HCT116 (cell line): ENCODE data around the gene SYNDIG1. TPM values are rescaled to one million over a fixed set of nuclear protein-coding genes. Genes with fewer than 3 reads are reported as not detected.

Experiments used
- ATAC-seq: fragments of 200-7000 bp; cut with Tn5 transposase; 2 replicates; pipeline ENCODE4 v1.9.1; 2020; ENCODE audit warnings: mild to moderate bottlenecking, moderate library complexity
- BruUV-seq: library from RNA; stranded (reverse); fragments of 400-500 nt; replicated peaks from 2 replicates; lab custom pipeline; 2021; lab: Mats Ljungman, UMichigan
- CTCF ChIA-PET: fragments of 300-600 bp; sonication (Branson Sonifier 250); formaldehyde crosslinking; loops from one replicate; lab custom pipeline; 2021; ENCODE audit warnings: antibody characterized with exemption; lab: Charles Lee
- POLR2A ChIA-PET: fragments of 300-600, 350-600 bp; sonication (Branson Sonifier 250); formaldehyde crosslinking; loops from one replicate; lab custom pipeline; 2021; ENCODE audit warnings: antibody characterized with exemption; lab: Charles Lee
- RAD21 ChIA-PET, 2 experiments: fragments of 300-600 bp; sonication (Branson Sonifier 250); formaldehyde crosslinking; loops; one replicate each; lab custom pipeline; 2023; ENCODE audit warnings: low total read pairs in 2 of 2; ENCODE audit not compliant: uncharacterized antibody in 2 of 2, unreplicated experiment in 2 of 2, low non-redundant PET in 1 of 2; lab: Charles Lee
- DNase-seq: peaks from one replicate; pipeline ENCODE4 v3.0.0-alpha.2; 2010; ENCODE audit warnings: low read depth, low spot score
- H2AFZ ChIP-seq: fragments of 200-600 bp; shearing (Covaris generic), sonication (generic); 2 replicates; pipeline ENCODE4 v1.6.1; 2017; ENCODE audit warnings: low read depth, mixed run types, mixed read lengths, antibody characterized with exemption, low read length; ENCODE audit not compliant: poor library complexity, severe bottlenecking
- H3K27ac ChIP-seq: 2 replicates; pipeline ENCODE4 v1.5.1; 2012; ENCODE audit warnings: low read depth, low read length
- H3K27me3 ChIP-seq: fragments of 200-600 bp; sonication (generic); 2 replicates; pipeline ENCODE4 v1.6.1; 2016; ENCODE audit warnings: mixed run types, low read length, mixed read lengths; ENCODE audit not compliant: insufficient read depth
- H3K36me3 ChIP-seq, 2 experiments: fragments of 200-500 bp in 1 of 2; fragments of 200-600 bp in 1 of 2; sonication (Bioruptor generic) in 1 of 2; sonication (generic) in 1 of 2; 2 replicates each; pipeline versions ENCODE4 v1.5.1 to v1.6.1; 2014 to 2016; ENCODE audit warnings: low read length in 2 of 2, inconsistent platforms in 1 of 2, mixed read lengths in 1 of 2, mixed run types in 1 of 2; ENCODE audit not compliant: insufficient read depth in 2 of 2, control insufficient read depth in 1 of 2
- H3K4me1 ChIP-seq, 2 experiments: fragments of 200-600 bp in 1 of 2; sonication (generic) in 1 of 2; 2 replicates each; pipeline versions ENCODE4 v1.5.1 to v1.6.1; 2012 to 2017; ENCODE audit warnings: low read length in 2 of 2, inconsistent platforms in 1 of 2, mild to moderate bottlenecking in 1 of 2, mixed read lengths in 1 of 2, mixed run types in 1 of 2, moderate library complexity in 1 of 2; ENCODE audit not compliant: insufficient read depth in 2 of 2, control insufficient read depth in 1 of 2
- H3K4me2 ChIP-seq: fragments of 200-600 bp; sonication (generic); 2 replicates; pipeline ENCODE4 v1.6.1; 2017; ENCODE audit warnings: mixed run types, low read length, mixed read lengths
- H3K4me3 ChIP-seq, 2 experiments: fragments of 200-600 bp in 1 of 2; sonication (generic) in 1 of 2; replicated peaks in 1 of 2; 2 replicates each; pipeline ENCODE4 v1.5.1; 2011 to 2016; ENCODE audit warnings: low read length in 2 of 2, control low read depth in 1 of 2, low read depth in 1 of 2, mild to moderate bottlenecking in 1 of 2, mixed read lengths in 1 of 2, mixed run types in 1 of 2
- H3K79me2 ChIP-seq: fragments of 200-600 bp; sonication (generic); 2 replicates; pipeline ENCODE4 v1.6.1; 2017; ENCODE audit warnings: mild to moderate bottlenecking, mixed run types, low read length, moderate library complexity, mixed read lengths; ENCODE audit not compliant: insufficient read depth
- H3K9ac ChIP-seq: fragments of 200-600 bp; sonication (generic); 2 replicates; pipeline ENCODE4 v1.6.1; 2016; ENCODE audit warnings: low read length, mixed read lengths
- H3K9me2 ChIP-seq: fragments of 200-600 bp; sonication (generic), shearing (Covaris generic); 2 replicates; pipeline ENCODE4 v1.6.1; 2017; ENCODE audit warnings: mixed run types, mild to moderate bottlenecking, moderate library complexity; ENCODE audit not compliant: insufficient read depth
- H3K9me3 ChIP-seq, 2 experiments: fragments of 200-500 bp in 1 of 2; fragments of 200-600 bp in 1 of 2; sonication (Bioruptor generic) in 1 of 2; sonication (generic) in 1 of 2; 2 replicates each; pipeline ENCODE4 v1.6.1; 2014 to 2017; ENCODE audit warnings: low read length in 2 of 2, mixed read lengths in 2 of 2, inconsistent platforms in 1 of 2, low read depth in 1 of 2, mild to moderate bottlenecking in 1 of 2, mixed run types in 1 of 2, moderate library complexity in 1 of 2; ENCODE audit not compliant: control insufficient read depth in 1 of 2, insufficient read depth in 1 of 2
- H4K20me1 ChIP-seq: fragments of 200-600 bp; sonication (generic), shearing (Covaris generic); 2 replicates; pipeline ENCODE4 v1.6.1; 2017; ENCODE audit warnings: mixed run types, mild to moderate bottlenecking, moderate library complexity; ENCODE audit not compliant: insufficient read depth
- CBX3 ChIP-seq: IDR thresholded peaks from 2 replicates; pipeline ENCODE4 v1.6.1; 2012; ENCODE audit warnings: low read depth
- CEBPB ChIP-seq: IDR thresholded peaks from 2 replicates; pipeline ENCODE4 v1.6.1; 2012; ENCODE audit warnings: low read depth
- EGR1 ChIP-seq: IDR thresholded peaks from 2 replicates; pipeline ENCODE4 v1.6.1; 2012; ENCODE audit warnings: low read depth
- EZH2 ChIP-seq: fragments of 200-600 bp; sonication (generic); IDR thresholded peaks from 2 replicates; pipeline ENCODE4 v1.6.1; 2017; ENCODE audit warnings: antibody characterized with exemption, mixed run types
- JUND ChIP-seq: IDR thresholded peaks from 2 replicates; pipeline ENCODE4 v1.6.1; 2012
- SP1 ChIP-seq: IDR thresholded peaks from 2 replicates; pipeline ENCODE4 v1.6.1; 2012; ENCODE audit warnings: low read depth
- SRF ChIP-seq: IDR thresholded peaks from 2 replicates; pipeline ENCODE4 v1.6.1; 2012; ENCODE audit warnings: low read depth
- ZNF274 ChIP-seq: fragments of 200-500 bp; sonication (Bioruptor generic); IDR thresholded peaks from 2 replicates; pipeline ENCODE4 v1.6.1; 2014; ENCODE audit warnings: mild to moderate bottlenecking, low read depth, low read length, inconsistent platforms
- intact Hi-C: fragments of 100-400 bp; cut with micrococcal nuclease; formaldehyde crosslinking; loops from 2 replicates; pipeline ENCODE4 v1.10.0; 2022
- total RNA-seq: library from RNA; stranded (reverse); gene quantifications from one replicate; pipeline ENCODE4 v1.2.1, GENCODE V29; 2021; ENCODE audit not compliant: unreplicated experiment
- TF ChIP-seq, protein P1 (sequence below), 3 experiments: fragments of 200-600 bp in 1 of 3; sonication (generic) in 1 of 3; IDR thresholded peaks in 2 of 3; conservative IDR thresholded peaks in 1 of 3; 2 replicates each; pipeline ENCODE4 v1.5.1; 2012 to 2017; ENCODE audit warnings: low read depth in 2 of 3, low read length in 2 of 3, antibody characterized with exemption in 1 of 3, borderline replicate concordance in 1 of 3, control low read depth in 1 of 3, mild to moderate bottlenecking in 1 of 3, mixed read lengths in 1 of 3, mixed run types in 1 of 3, moderate library complexity in 1 of 3; ENCODE audit not compliant: insufficient read depth in 1 of 3
- TF ChIP-seq, protein P2 (sequence below): IDR thresholded peaks from 2 replicates; pipeline ENCODE4 v1.6.1; 2011; ENCODE audit warnings: mild to moderate bottlenecking, low read length, moderate library complexity; ENCODE audit not compliant: insufficient replicate concordance; ENCODE audit errors: extremely low read depth

The SYNDIG1 gene
- total RNA-seq, 1 experiment from 2014 or later = not detected

DNA sequence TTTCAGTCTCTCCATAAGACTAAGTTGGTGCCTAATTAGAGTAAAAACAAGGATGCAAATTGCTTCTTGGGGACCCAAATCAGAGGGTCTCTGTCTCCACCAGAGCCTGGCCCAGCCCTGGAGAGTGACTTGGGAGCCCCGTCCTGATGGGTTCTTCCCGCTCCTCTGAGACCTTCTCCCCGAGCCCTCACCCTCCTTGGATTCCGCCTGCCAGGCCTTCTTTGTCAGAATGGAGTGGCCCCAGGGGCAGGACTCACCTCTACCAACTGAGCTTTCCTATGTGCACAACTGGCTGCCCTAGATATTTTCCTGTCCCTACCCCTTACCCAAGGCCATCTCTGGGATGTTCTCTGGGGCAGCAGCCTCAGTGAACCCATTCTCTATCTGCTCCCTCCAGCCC is 9.7 kb downstream of the SYNDIG1 start:
- H3K4me3 ChIP-seq = no peak overlapping the region
- H3K4me1 ChIP-seq = no peaks in the 10 kb centered on the region
- H2AFZ ChIP-seq = no peak overlapping the region
- BruUV-seq = no TSS peak
- ChIA-PET POLR2A (no interaction called here), RAD21 (no interaction called here), CTCF (no interaction called here)
- no peaks in the 10 kb centered on the region; the same call in 1 of the 2 replicates for H4K20me1 ChIP-seq
- no peak overlapping the region for H3K27ac ChIP-seq
- no peaks in the 10 kb centered on the region for H3K9me2 ChIP-seq
- no peaks in the 10 kb centered on the region for H3K36me3 ChIP-seq
- H3K4me2 ChIP-seq = no peak overlapping the region
- intact Hi-C loops = no loop called here
- no peaks in the 10 kb centered on the region for H3K79me2 ChIP-seq
- H3K27me3 ChIP-seq = peaks cover 11% of the 10 kb centered on the region; the same call in 1 of the 2 replicates
- no peak overlapping the region for H3K9ac ChIP-seq
- no peak for TF ChIP-seq CBX3
- no peak for TF ChIP-seq EZH2
- TF ChIP-seq EGR1 = no peak
- TF ChIP-seq CEBPB = no peak
- TF ChIP-seq SRF = no peak
- TF ChIP-seq ZNF274 = no peak
- TF ChIP-seq, protein P1, sequence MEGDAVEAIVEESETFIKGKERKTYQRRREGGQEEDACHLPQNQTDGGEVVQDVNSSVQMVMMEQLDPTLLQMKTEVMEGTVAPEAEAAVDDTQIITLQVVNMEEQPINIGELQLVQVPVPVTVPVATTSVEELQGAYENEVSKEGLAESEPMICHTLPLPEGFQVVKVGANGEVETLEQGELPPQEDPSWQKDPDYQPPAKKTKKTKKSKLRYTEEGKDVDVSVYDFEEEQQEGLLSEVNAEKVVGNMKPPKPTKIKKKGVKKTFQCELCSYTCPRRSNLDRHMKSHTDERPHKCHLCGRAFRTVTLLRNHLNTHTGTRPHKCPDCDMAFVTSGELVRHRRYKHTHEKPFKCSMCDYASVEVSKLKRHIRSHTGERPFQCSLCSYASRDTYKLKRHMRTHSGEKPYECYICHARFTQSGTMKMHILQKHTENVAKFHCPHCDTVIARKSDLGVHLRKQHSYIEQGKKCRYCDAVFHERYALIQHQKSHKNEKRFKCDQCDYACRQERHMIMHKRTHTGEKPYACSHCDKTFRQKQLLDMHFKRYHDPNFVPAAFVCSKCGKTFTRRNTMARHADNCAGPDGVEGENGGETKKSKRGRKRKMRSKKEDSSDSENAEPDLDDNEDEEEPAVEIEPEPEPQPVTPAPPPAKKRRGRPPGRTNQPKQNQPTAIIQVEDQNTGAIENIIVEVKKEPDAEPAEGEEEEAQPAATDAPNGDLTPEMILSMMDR (IDR thresholded peaks at IDR 0.05 in 2 of 3, conservative IDR thresholded peaks at IDR 0.05 in 1 of 3; ENCODE audit: borderline replicate concordance in 1 of 3, insufficient read depth in 1 of 3, low read depth in 2 of 3, low read length in 2 of 3) = no peak
- TF ChIP-seq SP1 = no peak
- no peak for TF ChIP-seq JUND
- TF ChIP-seq, protein P2, sequence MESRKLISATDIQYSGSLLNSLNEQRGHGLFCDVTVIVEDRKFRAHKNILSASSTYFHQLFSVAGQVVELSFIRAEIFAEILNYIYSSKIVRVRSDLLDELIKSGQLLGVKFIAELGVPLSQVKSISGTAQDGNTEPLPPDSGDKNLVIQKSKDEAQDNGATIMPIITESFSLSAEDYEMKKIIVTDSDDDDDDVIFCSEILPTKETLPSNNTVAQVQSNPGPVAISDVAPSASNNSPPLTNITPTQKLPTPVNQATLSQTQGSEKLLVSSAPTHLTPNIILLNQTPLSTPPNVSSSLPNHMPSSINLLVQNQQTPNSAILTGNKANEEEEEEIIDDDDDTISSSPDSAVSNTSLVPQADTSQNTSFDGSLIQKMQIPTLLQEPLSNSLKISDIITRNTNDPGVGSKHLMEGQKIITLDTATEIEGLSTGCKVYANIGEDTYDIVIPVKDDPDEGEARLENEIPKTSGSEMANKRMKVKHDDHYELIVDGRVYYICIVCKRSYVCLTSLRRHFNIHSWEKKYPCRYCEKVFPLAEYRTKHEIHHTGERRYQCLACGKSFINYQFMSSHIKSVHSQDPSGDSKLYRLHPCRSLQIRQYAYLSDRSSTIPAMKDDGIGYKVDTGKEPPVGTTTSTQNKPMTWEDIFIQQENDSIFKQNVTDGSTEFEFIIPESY = no peak
- no peak for ATAC-seq
- no peak for DNase-seq
- H3K9me3 ChIP-seq = no peaks in the 10 kb centered on the region
